OCI-LY7 (cell line): ENCODE results near the gene NFATC3.

Source experiments
- CTCF ChIP-seq: fragments of 200-600 bp; sonication (generic); conservative IDR thresholded peaks from 2 replicates; pipeline ENCODE4 v1.5.1; 2014; ENCODE audit warnings: mild to moderate bottlenecking, antibody characterized with exemption, low read length, moderate library complexity, mixed read lengths
- EZH2phosphoT487 ChIP-seq: fragments of 200-600 bp; sonication (generic); IDR thresholded peaks from 2 replicates; pipeline ENCODE4 v1.6.1; 2018; ENCODE audit warnings: low read depth, borderline replicate concordance, mild to moderate bottlenecking, mixed run types, antibody characterized with exemption, low read length, moderate library complexity, mixed read lengths

- TF ChIP-seq CTCF, result no peak
- no peak for TF ChIP-seq EZH2phosphoT487
These were observed 5.9 kb upstream of the NFATC3 start for GRCh38 chr16:68079376-68079625.
